GM12875 (cell line): Measurements from ENCODE around the gene SRXN1.

Source experiments
- H3K4me3 ChIP-seq: one replicate; pipeline ENCODE4 v1.5.1; 2011; ENCODE audit warnings: low read depth, low read length, control low read depth
- TF ChIP-seq, protein P1 (sequence below): IDR thresholded peaks from 2 replicates; pipeline ENCODE4 v1.5.1; 2011; ENCODE audit warnings: low read depth, mild to moderate bottlenecking, control low read depth, inconsistent platforms, low read length, moderate library complexity, borderline replicate concordance; ENCODE audit not compliant: insufficient read depth

SRXN1 gene

DNA sequence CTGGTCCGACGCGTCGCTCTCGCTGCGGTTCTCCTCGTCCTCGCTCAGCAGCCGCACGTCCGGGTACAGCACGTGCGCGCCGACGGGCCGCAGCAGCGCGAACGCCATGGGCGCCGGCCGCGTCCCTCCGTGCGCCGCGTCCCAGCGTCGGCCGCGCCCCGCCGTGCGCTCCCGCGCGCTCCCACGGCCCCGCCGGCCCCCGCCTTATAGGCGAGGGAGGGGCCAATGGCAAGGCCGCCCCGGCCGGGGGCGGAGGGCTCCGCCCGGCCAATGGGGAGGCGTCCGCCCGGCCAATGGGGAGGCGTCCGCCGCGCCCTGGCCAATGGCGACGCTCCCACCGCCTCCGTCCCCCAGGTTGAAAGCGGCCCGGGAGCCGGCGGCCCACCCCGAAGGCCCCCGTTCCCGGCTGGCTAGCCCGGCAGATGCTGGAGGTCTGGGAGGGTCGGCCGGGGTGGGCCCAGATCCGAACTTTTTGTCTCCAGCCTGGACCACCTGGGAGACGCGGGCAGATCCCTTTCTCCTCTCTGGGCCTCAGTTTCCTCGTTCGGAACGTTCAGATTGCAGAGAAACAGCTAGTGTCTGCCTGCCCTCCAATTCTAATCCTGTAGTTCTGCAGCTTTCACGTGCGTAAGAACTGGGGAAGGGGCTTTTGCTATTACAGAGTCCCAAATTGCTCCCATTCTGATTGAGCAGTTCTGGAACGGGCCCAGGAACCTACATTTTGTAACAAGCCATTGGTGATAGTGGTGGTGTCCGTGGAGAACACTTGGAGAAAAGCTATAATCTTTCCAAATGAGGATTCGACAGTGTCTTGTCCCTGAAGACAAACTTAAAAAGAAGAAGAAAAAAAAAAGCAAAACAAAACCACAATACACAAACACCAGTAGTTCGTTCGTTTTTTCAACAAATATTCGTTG is 42.6 kb downstream of the SRXN1 start, which contains the start of gene TCF15:
TCF15 (minus strand) TSS at position 180 of the 917 bp plus-strand sequence; CDS start at position 108, 72 bp downstream.
- H3K4me3 ChIP-seq: no peak within 1 kb of the TSS
- TF ChIP-seq, protein P1, sequence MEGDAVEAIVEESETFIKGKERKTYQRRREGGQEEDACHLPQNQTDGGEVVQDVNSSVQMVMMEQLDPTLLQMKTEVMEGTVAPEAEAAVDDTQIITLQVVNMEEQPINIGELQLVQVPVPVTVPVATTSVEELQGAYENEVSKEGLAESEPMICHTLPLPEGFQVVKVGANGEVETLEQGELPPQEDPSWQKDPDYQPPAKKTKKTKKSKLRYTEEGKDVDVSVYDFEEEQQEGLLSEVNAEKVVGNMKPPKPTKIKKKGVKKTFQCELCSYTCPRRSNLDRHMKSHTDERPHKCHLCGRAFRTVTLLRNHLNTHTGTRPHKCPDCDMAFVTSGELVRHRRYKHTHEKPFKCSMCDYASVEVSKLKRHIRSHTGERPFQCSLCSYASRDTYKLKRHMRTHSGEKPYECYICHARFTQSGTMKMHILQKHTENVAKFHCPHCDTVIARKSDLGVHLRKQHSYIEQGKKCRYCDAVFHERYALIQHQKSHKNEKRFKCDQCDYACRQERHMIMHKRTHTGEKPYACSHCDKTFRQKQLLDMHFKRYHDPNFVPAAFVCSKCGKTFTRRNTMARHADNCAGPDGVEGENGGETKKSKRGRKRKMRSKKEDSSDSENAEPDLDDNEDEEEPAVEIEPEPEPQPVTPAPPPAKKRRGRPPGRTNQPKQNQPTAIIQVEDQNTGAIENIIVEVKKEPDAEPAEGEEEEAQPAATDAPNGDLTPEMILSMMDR: no peak

DNA sequence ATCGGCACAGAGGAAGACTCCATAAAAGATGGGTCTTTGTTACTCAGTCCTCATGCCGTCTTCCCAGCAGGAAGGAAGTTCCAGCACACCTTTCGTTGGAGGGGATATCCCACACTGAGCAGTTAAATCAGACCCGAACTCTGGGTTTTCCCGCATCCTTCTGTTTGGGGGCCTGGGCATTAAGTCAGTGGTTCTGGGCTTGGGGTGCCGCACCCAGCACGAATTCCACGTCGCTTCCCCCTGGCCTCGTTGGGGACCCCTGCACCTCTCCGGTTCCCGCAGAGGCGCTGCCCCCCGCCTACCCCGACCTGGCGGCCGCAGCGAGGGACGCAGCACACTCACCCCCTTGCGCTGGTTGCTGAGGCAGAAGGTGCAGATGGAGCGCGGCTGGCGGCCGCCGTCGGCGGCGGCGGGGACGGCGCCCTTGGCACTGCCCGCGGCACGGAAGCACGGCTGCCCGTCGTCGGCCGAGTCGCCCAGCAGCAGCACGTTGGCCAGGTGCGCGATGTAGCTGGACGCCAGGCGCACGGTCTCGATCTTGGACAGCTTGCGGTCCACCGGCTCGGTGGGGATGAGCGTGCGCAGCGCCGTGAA is 43.5 kb downstream of the SRXN1 start:
- TF ChIP-seq, protein P1: no peak
- no peak overlapping the region for H3K4me3 ChIP-seq

DNA sequence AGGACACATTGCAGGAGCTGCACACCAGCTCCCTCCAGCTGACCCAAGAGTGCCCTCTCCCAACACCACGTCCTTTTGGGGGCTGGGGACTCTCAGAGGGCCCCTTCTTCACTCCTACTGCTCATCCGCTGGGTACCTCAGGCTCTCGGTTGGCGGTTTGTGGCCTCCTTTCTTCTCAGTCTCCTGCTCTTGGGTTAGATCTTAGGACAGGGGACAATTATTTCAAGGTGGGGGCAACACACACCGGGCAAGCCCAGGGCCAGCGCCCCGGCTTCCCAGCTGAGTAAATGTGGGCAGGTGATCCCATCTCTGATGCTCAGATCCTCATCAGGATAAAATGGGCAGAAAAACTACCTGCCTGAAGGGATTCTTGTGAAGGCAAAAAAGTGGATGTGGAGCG is 44.0 kb downstream of the SRXN1 start:
- TF ChIP-seq, protein P1: no peak
- H3K4me3 ChIP-seq: no peak overlapping the region

DNA sequence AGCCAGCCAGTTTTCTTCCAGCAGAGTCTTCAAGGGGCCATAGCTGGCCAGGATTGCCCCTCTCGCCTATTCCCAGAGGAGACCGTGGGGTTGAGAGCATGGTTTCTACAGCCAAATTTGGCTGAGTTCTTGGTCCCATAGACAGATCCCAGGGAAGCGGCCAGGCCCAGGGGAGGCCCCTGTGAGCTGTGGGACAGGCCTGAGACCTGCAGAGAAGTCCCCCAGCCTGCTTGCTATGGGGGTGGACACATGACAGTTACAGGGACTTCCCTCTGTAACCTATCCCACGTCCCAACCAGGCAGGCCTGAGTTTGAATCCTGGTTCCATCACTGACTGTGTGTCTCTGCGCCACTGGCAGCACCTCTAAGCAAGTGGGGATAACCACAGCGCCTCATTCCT is 45.5 kb downstream of the SRXN1 start:
- TF ChIP-seq, protein P1: no peak
- H3K4me3 ChIP-seq: no peak overlapping the region

DNA sequence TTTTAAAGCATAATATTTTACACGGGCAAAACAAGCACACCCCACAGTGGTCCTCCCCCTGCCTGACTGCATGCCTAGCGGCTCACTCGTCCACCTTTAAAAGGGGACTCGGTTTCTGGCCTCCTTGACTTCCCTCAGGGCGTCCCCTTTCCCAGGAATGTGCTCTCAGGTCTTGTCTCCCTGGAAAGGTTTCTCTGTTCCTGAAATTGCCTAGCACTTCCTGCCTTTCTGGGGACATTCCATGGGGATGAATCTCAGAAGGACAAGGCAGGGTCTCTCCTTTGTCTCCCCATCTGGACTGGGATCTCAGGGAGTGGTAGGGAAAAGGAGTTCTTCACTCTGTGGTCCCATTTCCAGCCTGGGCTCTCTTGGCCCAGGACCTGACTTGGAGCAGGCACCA is 47.8 kb downstream of the SRXN1 start:
- TF ChIP-seq, protein P1: no peak

DNA sequence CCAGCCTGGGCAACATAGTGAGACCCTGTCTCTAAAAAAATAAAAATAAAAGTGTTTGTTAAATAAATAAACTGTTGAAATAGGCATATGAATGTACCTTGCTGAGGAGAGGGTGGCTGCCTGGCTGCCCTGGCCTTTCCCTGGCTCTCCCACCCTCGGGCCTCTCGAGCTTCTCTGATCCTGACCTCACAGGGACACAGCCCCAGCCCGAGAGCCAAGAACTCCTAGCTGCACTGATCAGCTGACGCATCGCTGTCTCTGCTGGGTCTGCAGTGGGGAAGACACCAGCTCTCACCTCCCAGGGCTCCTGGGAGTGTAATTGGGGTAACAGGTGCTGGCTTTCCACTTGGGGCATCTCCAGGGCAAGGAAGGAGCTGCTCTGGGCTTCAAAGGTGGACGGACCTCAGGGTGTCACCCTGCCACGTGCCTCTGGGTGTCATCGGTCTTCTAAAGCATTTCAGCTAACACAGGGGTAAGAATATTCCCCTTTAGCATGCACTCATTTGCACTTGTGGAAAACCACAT is 49.8 kb downstream of the SRXN1 start:
- H3K4me3 ChIP-seq: no peak overlapping the region
- TF ChIP-seq, protein P1: no peak

More for the DNA sequence above, 47.8 kb downstream of the SRXN1 start:
- no peak overlapping the region for H3K4me3 ChIP-seq
